ENCODE data around the gene SPCS3.
"Not testable (repeated sequence)": the region's sequence is repeated elsewhere in the genome, so short reads cannot be mapped to it uniquely, and the experiment has no call there.

The SPCS3 gene

GRCh38 chr4:176342384-176342783 is 22.6 kb downstream of the SPCS3 start:
- DNase-seq (ENCODE audit: low spot score) = no peak
- no peak overlapping the region for H3K4me3 ChIP-seq
- no peak overlapping the region for H3K27ac ChIP-seq
- TF ChIP-seq CTCF (IDR thresholded peaks at IDR 0.05) = no peak

GRCh38 chr4:176343286-176343685 is 23.5 kb downstream of the SPCS3 start:
- no peak for TF ChIP-seq CTCF (IDR thresholded peaks at IDR 0.05)
- no peak for DNase-seq (ENCODE audit: low spot score)
- no peak overlapping the region for H3K4me3 ChIP-seq
- no peak overlapping the region for H3K27ac ChIP-seq

- Histone ChIP-seq H3K4me3 (peak overlapping the region; percentile 53), H3K27ac (peak overlapping the region; percentile 21 to 50)
- not testable (repeated sequence) for DNase-seq (ENCODE audit: low spot score)
Observed at GRCh38 chr4:176345346-176345745, 25.6 kb downstream of the SPCS3 start.

GRCh38 chr4:176346836-176347235 is 27.1 kb downstream of the SPCS3 start:
- H3K27ac ChIP-seq; DNase-seq (ENCODE audit: low spot score); H3K4me3 ChIP-seq: not testable (repeated sequence)

DNA sequence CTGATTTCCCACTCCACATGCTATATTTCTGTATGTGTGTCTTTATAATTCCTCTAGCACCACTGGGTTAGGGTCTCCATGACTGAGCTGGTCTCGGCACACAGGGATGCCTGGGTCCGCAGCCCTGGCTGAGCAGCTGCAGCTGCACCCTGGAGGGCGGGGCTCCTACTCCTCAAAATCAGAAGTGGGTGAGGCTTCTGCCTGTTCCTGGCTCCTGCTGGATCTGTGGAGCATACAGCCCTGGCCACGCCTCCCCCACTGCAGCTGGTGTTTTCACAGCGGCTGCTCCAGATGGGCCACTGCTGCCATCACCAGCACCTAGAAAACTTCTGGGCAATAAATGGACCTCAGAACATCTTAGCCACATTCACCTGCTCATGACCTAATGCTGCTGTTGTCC is 30.9 kb downstream of the SPCS3 start:
- Histone ChIP-seq H3K4me3 (no peak overlapping the region), H3K27ac (no peak overlapping the region)
- no peak for TF ChIP-seq CTCF (IDR thresholded peaks at IDR 0.05)
- DNase-seq (ENCODE audit: low spot score) = no peak

GRCh38 chr4:176354884-176355283 is 35.1 kb downstream of the SPCS3 start:
- DNase-seq (ENCODE audit: low spot score) = no peak
- TF ChIP-seq CTCF (IDR thresholded peaks at IDR 0.05) = no peak
- no peak overlapping the region for H3K27ac ChIP-seq

DNA sequence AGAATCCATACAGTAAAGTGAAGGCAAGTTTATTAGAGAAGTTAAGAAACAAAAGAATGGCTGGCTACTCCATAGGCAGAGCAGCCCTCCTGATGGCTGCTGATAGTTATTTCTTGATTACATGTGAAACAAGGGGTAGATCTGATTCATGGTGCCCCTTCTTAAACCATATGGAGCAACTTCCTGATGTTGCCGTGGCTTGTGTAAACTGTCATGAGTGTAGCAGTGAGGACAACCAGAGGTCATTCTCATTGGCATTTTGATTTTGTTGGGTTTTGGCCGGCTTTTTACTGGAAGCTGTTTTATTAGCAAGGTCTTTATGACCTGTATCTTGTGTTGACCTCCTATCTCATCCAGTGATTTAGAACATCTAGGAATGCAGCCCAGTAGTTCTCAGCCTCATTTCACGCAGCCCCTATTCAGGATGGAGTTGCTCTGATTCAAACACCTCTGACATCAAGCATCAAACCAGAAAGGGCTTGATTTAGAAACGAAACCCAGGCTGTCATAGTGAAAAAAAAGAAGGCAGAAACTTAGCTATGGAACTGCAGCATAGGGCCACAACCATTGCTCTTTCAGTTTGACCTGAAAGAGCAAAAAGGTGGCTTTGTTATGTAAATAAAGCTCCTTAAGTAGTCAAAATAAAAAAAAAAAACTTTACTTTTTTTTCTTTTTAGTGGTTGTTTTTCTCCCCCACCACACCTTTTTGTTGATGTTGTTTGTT is 37.8 kb downstream of the SPCS3 start:
- DNase-seq (ENCODE audit: low spot score) = no peak
- Histone ChIP-seq H3K27ac (no peak overlapping the region), H3K4me3 (no peak overlapping the region)
- no peak for TF ChIP-seq CTCF (IDR thresholded peaks at IDR 0.05)

More at GRCh38 chr4:176354884-176355283, 35.1 kb downstream of the SPCS3 start:
- H3K4me3 ChIP-seq = no peak overlapping the region

DNA sequence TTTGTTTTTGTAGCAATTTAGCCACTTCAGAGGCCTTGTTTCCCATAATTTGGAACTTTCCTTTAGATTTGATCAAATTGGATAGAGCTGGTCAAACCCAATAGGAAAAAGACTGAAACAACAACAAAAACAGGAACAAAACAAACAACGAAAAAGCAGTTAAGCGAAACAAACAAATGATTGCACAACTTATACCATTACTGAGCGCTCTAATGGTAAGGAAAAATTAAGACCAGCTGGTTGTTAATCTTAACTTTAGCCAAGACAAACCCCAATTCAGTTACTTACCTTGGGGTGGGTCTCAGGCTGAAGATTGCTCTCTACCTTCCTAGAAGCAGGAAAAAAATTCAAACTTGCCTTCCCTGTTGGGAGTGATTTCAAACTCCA is 38.3 kb downstream of the SPCS3 start:
- no peak for TF ChIP-seq CTCF (IDR thresholded peaks at IDR 0.05)
- Histone ChIP-seq H3K27ac (no peak overlapping the region), H3K4me3 (no peak overlapping the region)
- DNase-seq (ENCODE audit: low spot score) = no peak

Measured in coronary artery (tissue), 2 donors.